Hepatocyte (in vitro differentiated cells): Measurements from ENCODE around the gene IL16. TPM values are rescaled to one million over a fixed set of nuclear protein-coding genes. Genes with fewer than 3 reads are reported as not detected.

ENCODE experiments used
- DNase-seq: peaks from one replicate; pipeline ENCODE4 v3.0.0-alpha.2; 2016; ENCODE audit warnings: low spot score
- H2AFZ ChIP-seq: fragments of 200-600 bp; sonication (generic); 2 replicates; pipeline ENCODE4 v1.6.0; 2016; ENCODE audit warnings: antibody characterized with exemption, mild to moderate bottlenecking
- H3K27ac ChIP-seq: fragments of 200-600 bp; sonication (generic); 2 replicates; pipeline ENCODE4 v1.5.1; 2016; ENCODE audit warnings: mild to moderate bottlenecking
- H3K27me3 ChIP-seq: fragments of 200-600 bp; sonication (generic); 2 replicates; pipeline ENCODE4 v1.6.1; 2016
- H3K36me3 ChIP-seq: fragments of 200-600 bp; sonication (generic); replicated peaks from 2 replicates; pipeline ENCODE4 v1.5.1; 2016; ENCODE audit warnings: low read depth; ENCODE audit not compliant: insufficient read depth
- H3K4me1 ChIP-seq: fragments of 200-600 bp; sonication (generic); 2 replicates; pipeline ENCODE4 v1.5.1; 2016; ENCODE audit warnings: mild to moderate bottlenecking, moderate library complexity; ENCODE audit not compliant: insufficient read depth
- H3K4me2 ChIP-seq: fragments of 200-600 bp; sonication (generic); 2 replicates; pipeline ENCODE4 v1.6.0; 2016
- H3K4me3 ChIP-seq: fragments of 200-600 bp; sonication (generic); 2 replicates; pipeline ENCODE4 v1.5.1; 2016; ENCODE audit warnings: mild to moderate bottlenecking
- H3K79me2 ChIP-seq: fragments of 200-600 bp; sonication (generic); 2 replicates; pipeline ENCODE4 v1.6.0; 2017; ENCODE audit warnings: mild to moderate bottlenecking
- H3K9me2 ChIP-seq: fragments of 200-600 bp; sonication (generic); replicated peaks from 2 replicates; pipeline ENCODE4 v1.6.0; 2017; ENCODE audit warnings: mild to moderate bottlenecking; ENCODE audit not compliant: insufficient read depth
- H3K9me3 ChIP-seq: fragments of 200-600 bp; sonication (generic); 2 replicates; pipeline ENCODE4 v1.5.1; 2016; ENCODE audit warnings: low read depth, mild to moderate bottlenecking
- H4K20me1 ChIP-seq: fragments of 200-600 bp; sonication (generic); 2 replicates; pipeline ENCODE4 v1.6.0; 2016; ENCODE audit warnings: mild to moderate bottlenecking; ENCODE audit not compliant: insufficient read depth, poor library complexity, severe bottlenecking
- CTCF ChIP-seq: fragments of 200-600 bp; sonication (generic); IDR thresholded peaks from 2 replicates; pipeline ENCODE4 v1.5.1; 2016; ENCODE audit warnings: antibody characterized with exemption, mild to moderate bottlenecking; ENCODE audit not compliant: poor library complexity
- EZH2 ChIP-seq: fragments of 200-600 bp; sonication (generic); IDR thresholded peaks from 2 replicates; pipeline ENCODE4 v1.6.1; 2016; ENCODE audit warnings: antibody characterized with exemption, mild to moderate bottlenecking, borderline replicate concordance
- EZH2phosphoT487 ChIP-seq: fragments of 200-600 bp; sonication (generic); IDR thresholded peaks from one replicate; pipeline ENCODE4 v1.6.1; 2018; ENCODE audit warnings: antibody characterized with exemption, mild to moderate bottlenecking, low read depth, moderate library complexity; ENCODE audit not compliant: unreplicated experiment, severe bottlenecking
- WGBS: methylation state at CpG from one replicate; pipeline ENCODE4 v1.1.6; 2016; ENCODE audit warnings: low lambda C conversion rate; ENCODE audit errors: missing lambda C conversion rate; 5-methylcytosine and 5-hydroxymethylcytosine counted together
- polyA plus RNA-seq: library from polyadenylated mRNA; unstranded; fragments of >200 nt; fragmentation: Nextera tagmentation; extraction: Ambion mirVana; gene quantifications from 2 replicates; pipeline ENCODE4 v1.2.1, GENCODE V29; 2016
- total RNA-seq: library from RNA; depleted of rRNA; stranded (reverse); fragments of >200 nt; gene quantifications from 2 replicates; pipeline ENCODE4 v1.2.3, GENCODE V29; 2014

IL16 gene
- total and polyA plus RNA-seq, 2 experiments from 2014 or later = 1.1 to 2.4 TPM

GRCh38 chr15:81326466-81327212, 130.0 kb downstream of the IL16 start:
- WGBS = 87% methylated on average over 7 of the region's 7 CpGs
- no peak overlapping the region for H3K27ac ChIP-seq
- H3K36me3 ChIP-seq = no peaks in the 10 kb centered on the region
- H3K9me2 ChIP-seq = no peaks in the 10 kb centered on the region
- H3K4me1 ChIP-seq = peaks cover 13% of the 10 kb centered on the region
- H2AFZ ChIP-seq = no peak overlapping the region
- H4K20me1 ChIP-seq = no peaks in the 10 kb centered on the region
- no peak for DNase-seq
- no peaks in the 10 kb centered on the region for H3K79me2 ChIP-seq
- H3K4me3 ChIP-seq = no peak overlapping the region
- H3K27me3 ChIP-seq = no peaks in the 10 kb centered on the region
- no peaks in the 10 kb centered on the region for H3K9me3 ChIP-seq
- no peak for TF ChIP-seq CTCF
- no peak for TF ChIP-seq EZH2phosphoT487
- no peak for TF ChIP-seq EZH2
- H3K4me2 ChIP-seq = no peak overlapping the region

GRCh38 chr15:81327516-81327915, 130.8 kb downstream of the IL16 start:
- WGBS = 81% methylated on average over 3 of the region's 3 CpGs
- H3K27ac ChIP-seq = no peak overlapping the region

GRCh38 chr15:81329446-81329845, 132.8 kb downstream of the IL16 start:
- Histone ChIP-seq H3K27ac (no peak overlapping the region), H3K79me2 (no peaks in the 10 kb centered on the region), H3K36me3 (no peaks in the 10 kb centered on the region), H3K27me3 (no peaks in the 10 kb centered on the region), H2AFZ (no peak overlapping the region), H3K4me2 (no peak overlapping the region), H3K4me1 (peaks cover 20% of the 10 kb centered on the region), H4K20me1 (no peaks in the 10 kb centered on the region), H3K9me3 (no peaks in the 10 kb centered on the region), H3K9me2 (no peaks in the 10 kb centered on the region), H3K4me3 (no peak overlapping the region)
- TF ChIP-seq CTCF (no peak), EZH2 (no peak), EZH2phosphoT487 (no peak)
- WGBS = 97% methylated on average over 2 of the region's 2 CpGs
- DNase-seq = no peak

More at GRCh38 chr15:81327516-81327915, 130.8 kb downstream of the IL16 start:
- TF ChIP-seq EZH2phosphoT487 (no peak), EZH2 (no peak), CTCF (no peak)
- H3K4me1 ChIP-seq = peaks cover 15% of the 10 kb centered on the region
- DNase-seq = no peak
- H2AFZ ChIP-seq = no peak overlapping the region
- H3K9me3 ChIP-seq = no peaks in the 10 kb centered on the region
- no peaks in the 10 kb centered on the region for H3K27me3 ChIP-seq
- H3K4me2 ChIP-seq = no peak overlapping the region
- H3K4me3 ChIP-seq = no peak overlapping the region
- H3K36me3 ChIP-seq = no peaks in the 10 kb centered on the region
- H3K9me2 ChIP-seq = no peaks in the 10 kb centered on the region
- no peaks in the 10 kb centered on the region for H3K79me2 ChIP-seq
- H4K20me1 ChIP-seq = no peaks in the 10 kb centered on the region
